Trophoblast cell (in vitro differentiated cells and primary cell): ENCODE results near the gene COQ7.

Experiments used
- DNase-seq, 2 donors: peaks; one replicate each; pipeline ENCODE4 v3.0.0-alpha.2; 2016
- H2AFZ ChIP-seq: 2 replicates; pipeline ENCODE4 v1.6.1; 2013; ENCODE audit warnings: low read length, moderate library complexity, mild to moderate bottlenecking; ENCODE audit not compliant: insufficient read depth, poor library complexity
- H2AK5ac ChIP-seq: 2 replicates; pipeline ENCODE4 v1.6.1; 2013; ENCODE audit warnings: mild to moderate bottlenecking, low read length
- H2BK120ac ChIP-seq: 2 replicates; pipeline ENCODE4 v1.6.1; 2013; ENCODE audit warnings: low read length, mild to moderate bottlenecking, moderate library complexity; ENCODE audit not compliant: insufficient read depth, poor library complexity
- H2BK12ac ChIP-seq: 2 replicates; pipeline ENCODE4 v1.6.1; 2013; ENCODE audit warnings: mild to moderate bottlenecking, low read length, moderate library complexity
- H2BK5ac ChIP-seq: 2 replicates; pipeline ENCODE4 v1.6.1; 2013; ENCODE audit warnings: low read length, low read depth, moderate library complexity, mild to moderate bottlenecking; ENCODE audit not compliant: poor library complexity
- H3K14ac ChIP-seq: 2 replicates; pipeline ENCODE4 v1.6.1; 2013; ENCODE audit warnings: mild to moderate bottlenecking, low read length
- H3K18ac ChIP-seq: 2 replicates; pipeline ENCODE4 v1.6.1; 2013; ENCODE audit warnings: mild to moderate bottlenecking, low read length
- H3K23ac ChIP-seq: 2 replicates; pipeline ENCODE4 v1.6.1; 2013; ENCODE audit warnings: low read length
- H3K27ac ChIP-seq: 2 replicates; pipeline ENCODE4 v1.5.1; 2013; ENCODE audit warnings: low read depth, mild to moderate bottlenecking, inconsistent platforms, low read length, moderate library complexity
- H3K27me3 ChIP-seq: 2 replicates; pipeline ENCODE4 v1.6.1; 2013; ENCODE audit warnings: inconsistent platforms, mild to moderate bottlenecking, low read length, moderate library complexity; ENCODE audit not compliant: insufficient read depth
- H3K36me3 ChIP-seq, 2 experiments: 1 replicate in 1 of 2; 2 replicates in 1 of 2; pipeline ENCODE4 v1.6.1; 2013; ENCODE audit warnings: low read length in 2 of 2, mild to moderate bottlenecking in 2 of 2, moderate library complexity in 1 of 2; ENCODE audit not compliant: insufficient read depth in 2 of 2, control insufficient read depth in 1 of 2
- H3K4ac ChIP-seq: 2 replicates; pipeline ENCODE4 v1.6.1; 2013; ENCODE audit warnings: low read depth, mild to moderate bottlenecking, low read length, moderate library complexity
- H3K4me1 ChIP-seq, 2 experiments: 1 replicate in 1 of 2; 2 replicates in 1 of 2; pipeline ENCODE4 v1.6.1; 2013; ENCODE audit warnings: low read length in 2 of 2, mild to moderate bottlenecking in 2 of 2, moderate library complexity in 1 of 2; ENCODE audit not compliant: insufficient read depth in 2 of 2, control insufficient read depth in 1 of 2
- H3K4me2 ChIP-seq: 2 replicates; pipeline ENCODE4 v1.6.1; 2013; ENCODE audit warnings: inconsistent platforms, mild to moderate bottlenecking, low read length, moderate library complexity
- H3K4me3 ChIP-seq: 2 replicates; pipeline ENCODE4 v1.5.1; 2013; ENCODE audit warnings: mild to moderate bottlenecking, low read depth, low read length, inconsistent platforms
- H3K79me1 ChIP-seq: one replicate; pipeline ENCODE4 v1.6.1; 2013; ENCODE audit warnings: low read length
- H3K79me2 ChIP-seq: 2 replicates; pipeline ENCODE4 v1.6.1; 2013; ENCODE audit warnings: low read length, mild to moderate bottlenecking; ENCODE audit not compliant: control insufficient read depth, insufficient read depth, poor library complexity
- H3K9ac ChIP-seq: 2 replicates; pipeline ENCODE4 v1.6.1; 2013; ENCODE audit warnings: mild to moderate bottlenecking, low read length
- H3K9me3 ChIP-seq: 2 replicates; pipeline ENCODE4 v1.6.1; 2013; ENCODE audit warnings: low read depth, mild to moderate bottlenecking, control low read depth, inconsistent platforms, low read length; ENCODE audit not compliant: insufficient read depth
- H4K12ac ChIP-seq: 2 replicates; pipeline ENCODE4 v1.6.1; 2013; ENCODE audit warnings: low read depth, mild to moderate bottlenecking, low read length, moderate library complexity
- H4K8ac ChIP-seq: 2 replicates; pipeline ENCODE4 v1.6.1; 2013; ENCODE audit warnings: low read depth, mild to moderate bottlenecking, low read length, moderate library complexity
- H4K91ac ChIP-seq: one replicate; pipeline ENCODE4 v1.6.1; 2013; ENCODE audit warnings: low read depth, mild to moderate bottlenecking, low read length, moderate library complexity
- WGBS: extraction: QIAGEN DNeasy Blood & Tissue Kit; methylation state at CpG from one replicate; pipeline ENCODE4 v1.1.7; 2013; ENCODE audit warnings: missing lambda C conversion rate; ENCODE audit not compliant: insufficient read length, insufficient coverage; ENCODE audit errors: extremely low coverage; 5-methylcytosine and 5-hydroxymethylcytosine counted together

Gene COQ7

GRCh38 chr16:19104607-19105006, 37.2 kb downstream of the COQ7 start:
- Histone ChIP-seq H2BK5ac (no peak overlapping the region), H2BK120ac (no peak overlapping the region), H2BK12ac (no peak overlapping the region), H3K4me1 (peaks cover 3 to 10% of the 10 kb centered on the region in 2 experiments), H3K27ac (no peak overlapping the region), H2AFZ (no peak overlapping the region), H3K36me3 (no peaks in the 10 kb centered on the region), H3K79me2 (no peaks in the 10 kb centered on the region), H3K27me3 (no peaks in the 10 kb centered on the region), H3K9ac (no peak overlapping the region), H3K4me2 (no peak overlapping the region), H4K8ac (no peak overlapping the region), H3K4me3 (no peak overlapping the region), H3K4ac (no peak overlapping the region), H4K91ac (no peak overlapping the region), H3K23ac (no peak overlapping the region), H3K14ac (no peak overlapping the region), H3K18ac (no peak overlapping the region), H3K9me3 (peaks cover 2% of the 10 kb centered on the region), H2AK5ac (no peak overlapping the region), H3K79me1 (peaks cover 3% of the 10 kb centered on the region), H4K12ac (no peak overlapping the region)
- WGBS = no CpG with 5 or more reads among the region's 5 CpGs
- no peak for DNase-seq

- Histone ChIP-seq H3K4me3 (no peak overlapping the region), H2AFZ (no peak overlapping the region), H3K79me2 (no peaks in the 10 kb centered on the region), H3K9ac (no peak overlapping the region), H3K36me3 (no peaks in the 10 kb centered on the region), H3K4me1 (peaks cover 3 to 10% of the 10 kb centered on the region in 2 experiments), H3K4ac (no peak overlapping the region), H4K91ac (no peak overlapping the region), H3K79me1 (peaks cover 3% of the 10 kb centered on the region), H2BK120ac (no peak overlapping the region), H2BK12ac (no peak overlapping the region), H3K27ac (no peak overlapping the region), H3K23ac (no peak overlapping the region), H3K18ac (no peak overlapping the region), H3K14ac (no peak overlapping the region), H4K8ac (no peak overlapping the region), H3K27me3 (no peaks in the 10 kb centered on the region), H3K9me3 (no peaks in the 10 kb centered on the region), H2AK5ac (no peak overlapping the region), H3K4me2 (no peak overlapping the region), H2BK5ac (no peak overlapping the region), H4K12ac (no peak overlapping the region)
- WGBS = no CpG with 5 or more reads among the region's 6 CpGs
- no peak for DNase-seq
Observed at GRCh38 chr16:19105131-19105530, 37.7 kb downstream of the COQ7 start.

- Histone ChIP-seq H2BK12ac (no peak overlapping the region), H2BK5ac (no peak overlapping the region), H3K23ac (no peak overlapping the region), H4K8ac (no peak overlapping the region), H3K14ac (no peak overlapping the region), H4K12ac (no peak overlapping the region), H3K36me3 (no peaks in the 10 kb centered on the region), H3K4me3 (no peak overlapping the region), H3K9me3 (no peaks in the 10 kb centered on the region), H3K18ac (no peak overlapping the region), H3K27me3 (no peaks in the 10 kb centered on the region), H3K27ac (no peak overlapping the region), H2AFZ (no peak overlapping the region), H2AK5ac (no peak overlapping the region), H3K79me1 (peaks cover 3% of the 10 kb centered on the region), H2BK120ac (no peak overlapping the region), H4K91ac (no peak overlapping the region), H3K9ac (no peak overlapping the region), H3K4me2 (no peak overlapping the region), H3K79me2 (no peaks in the 10 kb centered on the region), H3K4ac (no peak overlapping the region), H3K4me1 (peaks cover 3 to 10% of the 10 kb centered on the region in 2 experiments)
- no CpG with 5 or more reads among the region's 11 CpGs for WGBS
- DNase-seq = no peak
Observed at GRCh38 chr16:19105891-19106624, 38.6 kb downstream of the COQ7 start.

GRCh38 chr16:19106625-19107020, 39.2 kb downstream of the COQ7 start:
- Histone ChIP-seq H3K4ac (no peak overlapping the region), H4K12ac (no peak overlapping the region), H4K8ac (no peak overlapping the region), H2BK12ac (no peak overlapping the region), H4K91ac (no peak overlapping the region), H3K9ac (no peak overlapping the region), H2AK5ac (no peak overlapping the region), H3K18ac (no peak overlapping the region), H3K79me1 (peaks cover 3% of the 10 kb centered on the region), H3K27ac (no peak overlapping the region), H3K9me3 (no peaks in the 10 kb centered on the region), H3K4me3 (no peak overlapping the region), H3K23ac (no peak overlapping the region), H3K36me3 (no peaks in the 10 kb centered on the region), H2BK5ac (no peak overlapping the region), H3K4me2 (no peak overlapping the region), H3K79me2 (no peaks in the 10 kb centered on the region), H3K27me3 (no peaks in the 10 kb centered on the region), H3K4me1 (peaks cover 3 to 10% of the 10 kb centered on the region in 2 experiments), H3K14ac (no peak overlapping the region), H2BK120ac (no peak overlapping the region), H2AFZ (no peak overlapping the region)
- DNase-seq = no peak
- WGBS = no CpG with 5 or more reads among the region's 2 CpGs
